ENCODE measurements around the gene ACSL1. TPM values are rescaled to one million over a fixed set of nuclear protein-coding genes. Genes with fewer than 3 reads are reported as not detected.

Gene ACSL1, protein sequence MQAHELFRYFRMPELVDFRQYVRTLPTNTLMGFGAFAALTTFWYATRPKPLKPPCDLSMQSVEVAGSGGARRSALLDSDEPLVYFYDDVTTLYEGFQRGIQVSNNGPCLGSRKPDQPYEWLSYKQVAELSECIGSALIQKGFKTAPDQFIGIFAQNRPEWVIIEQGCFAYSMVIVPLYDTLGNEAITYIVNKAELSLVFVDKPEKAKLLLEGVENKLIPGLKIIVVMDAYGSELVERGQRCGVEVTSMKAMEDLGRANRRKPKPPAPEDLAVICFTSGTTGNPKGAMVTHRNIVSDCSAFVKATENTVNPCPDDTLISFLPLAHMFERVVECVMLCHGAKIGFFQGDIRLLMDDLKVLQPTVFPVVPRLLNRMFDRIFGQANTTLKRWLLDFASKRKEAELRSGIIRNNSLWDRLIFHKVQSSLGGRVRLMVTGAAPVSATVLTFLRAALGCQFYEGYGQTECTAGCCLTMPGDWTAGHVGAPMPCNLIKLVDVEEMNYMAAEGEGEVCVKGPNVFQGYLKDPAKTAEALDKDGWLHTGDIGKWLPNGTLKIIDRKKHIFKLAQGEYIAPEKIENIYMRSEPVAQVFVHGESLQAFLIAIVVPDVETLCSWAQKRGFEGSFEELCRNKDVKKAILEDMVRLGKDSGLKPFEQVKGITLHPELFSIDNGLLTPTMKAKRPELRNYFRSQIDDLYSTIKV
- total RNA-seq: 24.0 and 99.8 TPM in 2 replicates

DNA sequence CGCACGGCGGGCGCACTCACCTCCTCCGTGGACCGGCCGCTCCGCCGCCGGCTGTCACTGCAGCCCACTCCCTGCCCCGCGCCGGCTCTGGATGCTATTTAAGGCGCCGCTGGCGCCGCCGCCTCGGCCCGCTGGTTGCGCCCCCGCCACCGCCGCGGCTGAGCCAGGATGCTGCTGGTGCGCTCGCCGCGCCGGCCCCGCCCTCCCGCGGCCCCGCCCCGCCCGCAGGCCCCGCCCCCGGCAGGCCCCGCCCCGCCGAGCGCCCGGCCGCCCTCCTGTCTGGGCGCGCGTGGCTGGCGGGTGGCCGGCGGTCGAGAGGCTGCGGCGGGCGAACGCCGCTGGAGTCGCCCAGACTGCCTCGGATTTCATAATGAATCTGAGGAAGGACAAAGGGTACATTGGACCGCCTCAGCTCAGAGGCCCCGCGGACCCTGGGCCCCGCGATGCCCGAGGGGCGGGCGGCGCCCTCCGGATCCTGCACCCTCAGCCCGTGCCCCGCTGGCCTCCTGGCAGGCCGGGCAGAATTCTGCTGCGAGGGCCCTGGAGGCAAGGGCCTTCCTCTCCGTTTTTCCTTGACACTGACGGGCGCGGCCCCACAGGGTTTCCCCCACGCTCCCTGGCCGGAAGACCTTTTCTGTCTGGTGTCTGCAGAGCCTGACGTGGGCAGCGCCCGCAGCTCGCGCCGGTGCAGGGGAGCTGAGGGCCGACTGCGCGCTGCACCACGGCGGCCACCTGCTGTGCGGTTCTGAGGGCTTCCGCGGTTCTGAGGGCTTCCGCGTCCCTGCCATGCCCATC is at the start of gene ACSL1:
ACSL1 (minus strand) TSS at position 73 of the 795 bp plus-strand sequence. CDS start 22,454 bp downstream, outside the sequence.

DNA sequence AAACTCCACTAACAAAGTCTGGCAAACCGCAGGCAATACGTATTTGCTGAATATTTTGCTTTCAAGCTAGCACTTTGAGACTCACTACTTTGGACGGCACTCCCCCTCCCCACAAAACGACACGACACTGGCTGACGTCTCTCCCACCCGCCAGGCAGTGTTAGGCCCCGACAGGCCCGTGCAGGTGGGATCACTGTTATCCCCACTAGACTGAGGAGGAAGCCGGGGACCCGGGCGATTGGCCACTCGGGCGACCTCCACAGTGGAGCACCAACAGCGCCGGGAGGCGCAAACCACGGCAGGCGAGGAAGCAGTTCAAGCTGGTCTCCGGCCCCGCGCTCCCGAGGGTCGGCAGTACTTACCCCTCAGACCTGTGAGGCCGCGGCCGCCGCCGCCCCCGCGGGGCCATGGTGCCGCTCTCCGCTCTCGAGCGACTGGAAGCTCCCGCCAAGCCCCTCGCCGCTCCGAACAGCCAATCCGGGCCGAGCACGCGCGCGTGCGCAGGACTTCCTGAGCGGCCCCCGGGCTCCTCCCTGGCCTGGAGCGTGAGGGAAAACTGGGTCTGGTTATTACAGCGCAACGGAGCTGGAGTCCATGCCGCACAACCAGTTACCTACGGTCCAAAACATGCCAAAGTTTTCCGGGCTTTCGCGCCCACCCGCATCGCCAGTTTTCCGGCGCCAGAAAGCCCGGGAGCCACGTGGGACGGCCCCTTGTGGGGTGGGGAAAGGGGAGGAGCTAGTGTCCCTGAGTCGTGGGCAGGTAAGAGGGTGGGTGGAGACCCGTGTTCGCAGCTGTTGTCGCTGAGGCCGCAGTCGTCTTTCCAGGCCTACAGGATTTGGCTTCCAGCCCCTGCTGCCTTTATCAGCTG is 91.9 kb downstream of the ACSL1 start, which contains the start of gene CENPU:
CENPU (minus strand) TSS at position 443 of the 871 bp plus-strand sequence; CDS start at position 409, 34 bp downstream.

Other genes starting within 250 kb of the ACSL1 start
- gene CASP3, start 176.5 kb downstream of the ACSL1 start, total RNA-seq: 20.5 and 24.1 TPM in 2 replicates
- gene PRIMPOL, start 176.2 kb downstream of the ACSL1 start, total RNA-seq: 5.8 and 7.5 TPM in 2 replicates
- gene CENPU, start 91.9 kb downstream of the ACSL1 start, total RNA-seq: 2.4 and 28.4 TPM in 2 replicates
- not detected in 2 replicates for gene HELT, start 192.5 kb upstream of the ACSL1 start, total RNA-seq

Data from mesangial cell (primary cell).